ENCODE results near the gene CALML6.
A peak's percentile ranks its signal among the peaks of the same experiment; 100 is the strongest.

The CALML6 gene

DNA sequence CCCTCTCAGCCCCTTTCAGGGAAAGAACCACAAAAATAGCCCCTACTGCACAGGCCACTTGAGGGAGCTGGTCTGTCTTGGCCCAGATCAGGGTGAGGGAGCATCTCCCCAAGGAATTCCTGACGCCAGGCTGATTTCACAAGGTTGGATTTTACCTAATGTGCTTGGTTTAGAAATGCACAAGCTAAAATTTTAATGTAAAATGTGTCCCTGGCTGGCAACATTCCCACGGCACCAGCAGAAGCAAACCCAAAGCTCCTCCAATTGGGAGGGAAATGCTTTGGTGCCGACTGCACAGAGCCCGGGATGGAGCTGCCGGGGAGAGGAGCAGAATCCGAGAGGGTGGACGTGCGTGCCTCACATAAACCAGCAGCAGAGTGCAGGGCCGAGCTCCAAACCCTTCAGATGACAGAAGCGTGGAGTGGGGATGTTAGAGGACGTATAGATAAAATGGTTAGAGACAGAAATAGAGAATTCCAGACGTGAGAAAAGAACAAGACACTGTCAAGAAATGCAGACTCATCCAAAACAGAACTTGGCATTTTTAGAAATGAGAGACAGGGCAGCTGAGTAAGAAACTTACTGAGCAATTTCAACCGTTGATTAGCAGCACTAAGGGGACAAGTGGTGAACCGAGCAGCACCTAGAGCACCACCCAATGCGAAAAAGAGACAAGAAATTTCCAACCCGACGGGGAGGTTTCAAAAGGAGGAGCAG is 45.6 kb downstream of the CALML6 start:
- peak; percentile 41 for DNase-seq (ENCODE audit: low read depth)
- TF ChIP-seq, protein P1, sequence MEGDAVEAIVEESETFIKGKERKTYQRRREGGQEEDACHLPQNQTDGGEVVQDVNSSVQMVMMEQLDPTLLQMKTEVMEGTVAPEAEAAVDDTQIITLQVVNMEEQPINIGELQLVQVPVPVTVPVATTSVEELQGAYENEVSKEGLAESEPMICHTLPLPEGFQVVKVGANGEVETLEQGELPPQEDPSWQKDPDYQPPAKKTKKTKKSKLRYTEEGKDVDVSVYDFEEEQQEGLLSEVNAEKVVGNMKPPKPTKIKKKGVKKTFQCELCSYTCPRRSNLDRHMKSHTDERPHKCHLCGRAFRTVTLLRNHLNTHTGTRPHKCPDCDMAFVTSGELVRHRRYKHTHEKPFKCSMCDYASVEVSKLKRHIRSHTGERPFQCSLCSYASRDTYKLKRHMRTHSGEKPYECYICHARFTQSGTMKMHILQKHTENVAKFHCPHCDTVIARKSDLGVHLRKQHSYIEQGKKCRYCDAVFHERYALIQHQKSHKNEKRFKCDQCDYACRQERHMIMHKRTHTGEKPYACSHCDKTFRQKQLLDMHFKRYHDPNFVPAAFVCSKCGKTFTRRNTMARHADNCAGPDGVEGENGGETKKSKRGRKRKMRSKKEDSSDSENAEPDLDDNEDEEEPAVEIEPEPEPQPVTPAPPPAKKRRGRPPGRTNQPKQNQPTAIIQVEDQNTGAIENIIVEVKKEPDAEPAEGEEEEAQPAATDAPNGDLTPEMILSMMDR (conservative IDR thresholded peaks at IDR 0.05; ENCODE audit: control insufficient read depth, insufficient read depth, low read depth, low read length) = no peak
- H3K4me3 ChIP-seq (ENCODE audit: control insufficient read depth, low read depth, low read length) = no peak overlapping the region

DNA sequence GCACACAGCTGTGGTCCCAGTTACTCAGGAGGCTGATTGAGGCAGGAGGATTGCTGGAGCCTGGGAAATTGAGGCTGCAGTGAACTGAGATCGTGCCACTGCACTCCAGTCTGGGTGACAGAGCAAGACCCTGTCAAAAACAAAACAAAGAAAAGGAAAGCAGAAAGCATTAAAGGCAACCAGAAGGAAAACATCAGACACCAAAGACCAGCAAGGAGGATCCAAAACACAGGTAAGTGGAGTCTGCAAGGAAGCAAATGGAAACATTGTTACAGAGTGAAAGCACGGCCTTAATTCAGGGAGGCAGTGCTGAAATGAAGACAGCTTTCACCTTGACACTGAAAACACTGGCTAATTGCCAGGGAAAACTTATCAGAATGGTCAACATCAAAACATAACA is 47.7 kb downstream of the CALML6 start:
- no peak overlapping the region for H3K4me3 ChIP-seq (ENCODE audit: control insufficient read depth, low read depth, low read length)
- TF ChIP-seq, protein P1 (conservative IDR thresholded peaks at IDR 0.05; ENCODE audit: control insufficient read depth, insufficient read depth, low read depth, low read length) = no peak
- no peak for DNase-seq (ENCODE audit: low read depth)

DNA sequence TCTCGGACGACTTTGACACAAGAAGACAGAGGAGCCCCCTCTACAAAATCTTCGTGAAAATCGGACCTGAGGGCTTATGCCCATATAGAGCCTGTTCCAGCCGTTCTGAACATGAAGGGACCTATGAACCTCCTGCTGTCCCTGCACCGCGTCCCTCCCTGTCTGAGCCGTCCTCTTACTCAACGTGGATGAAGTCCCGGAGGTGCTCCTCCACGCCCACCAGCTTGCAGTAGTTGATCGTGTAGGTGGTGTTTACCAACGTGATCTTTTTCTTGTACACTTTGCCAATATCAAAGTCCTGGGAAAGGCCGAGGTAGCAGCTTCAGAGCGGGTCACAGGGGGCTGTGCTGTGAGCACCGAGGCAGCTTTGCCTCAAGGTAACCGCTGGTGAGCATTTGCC is 48.5 kb downstream of the CALML6 start:
- H3K4me3 ChIP-seq (ENCODE audit: control insufficient read depth, low read depth, low read length) = no peak overlapping the region
- DNase-seq (ENCODE audit: low read depth) = no peak
- TF ChIP-seq, protein P1 (conservative IDR thresholded peaks at IDR 0.05; ENCODE audit: control insufficient read depth, insufficient read depth, low read depth, low read length) = no peak

DNA sequence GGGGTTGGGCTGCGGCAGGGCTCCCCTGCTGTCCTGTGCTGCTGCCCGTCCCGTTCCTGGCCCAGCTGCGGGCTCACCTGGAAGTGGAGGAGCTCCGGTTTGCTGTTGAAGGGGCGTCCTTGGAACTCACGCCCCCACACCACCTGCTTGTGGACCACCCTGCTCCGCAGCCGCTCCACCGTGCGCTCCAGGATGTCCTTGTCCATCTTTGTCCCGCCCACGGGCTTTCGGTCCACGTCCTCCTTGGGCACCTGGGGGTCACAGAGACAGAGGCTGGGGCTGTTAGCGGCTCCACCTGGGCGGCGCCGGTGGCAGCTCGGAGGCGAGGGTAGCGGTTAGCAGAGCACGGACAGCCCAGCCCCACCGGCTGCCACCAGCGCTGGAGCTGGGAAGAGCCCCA is 49.8 kb downstream of the CALML6 start:
- TF ChIP-seq, protein P1 (conservative IDR thresholded peaks at IDR 0.05; ENCODE audit: control insufficient read depth, insufficient read depth, low read depth, low read length) = no peak
- DNase-seq (ENCODE audit: low read depth) = no peak
- H3K4me3 ChIP-seq (ENCODE audit: control insufficient read depth, low read depth, low read length) = no peak overlapping the region

DNA sequence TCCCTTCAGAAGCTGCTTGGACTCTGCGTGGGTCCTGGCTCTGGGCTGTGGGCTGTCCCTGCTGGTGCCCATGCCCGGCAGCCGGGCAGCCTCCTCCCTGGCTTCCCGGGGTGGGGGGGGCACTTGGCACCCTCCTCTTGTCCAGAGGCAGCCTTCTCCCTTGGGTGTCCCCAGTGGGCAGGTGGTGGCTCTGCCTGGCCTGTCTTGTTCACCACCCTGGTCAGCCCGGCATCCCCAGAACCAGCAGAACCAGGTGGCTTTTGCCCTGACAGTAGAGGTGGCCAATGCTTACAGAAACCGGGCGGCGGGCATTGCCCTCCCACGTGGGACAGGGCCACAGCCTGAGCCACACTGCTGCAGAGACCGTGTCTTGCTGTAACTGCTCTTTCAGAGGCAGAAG is 50.5 kb downstream of the CALML6 start:
- no peak overlapping the region for H3K4me3 ChIP-seq (ENCODE audit: control insufficient read depth, low read depth, low read length)
- TF ChIP-seq, protein P1 (conservative IDR thresholded peaks at IDR 0.05; ENCODE audit: control insufficient read depth, insufficient read depth, low read depth, low read length) = no peak
- DNase-seq (ENCODE audit: low read depth) = no peak

DNA sequence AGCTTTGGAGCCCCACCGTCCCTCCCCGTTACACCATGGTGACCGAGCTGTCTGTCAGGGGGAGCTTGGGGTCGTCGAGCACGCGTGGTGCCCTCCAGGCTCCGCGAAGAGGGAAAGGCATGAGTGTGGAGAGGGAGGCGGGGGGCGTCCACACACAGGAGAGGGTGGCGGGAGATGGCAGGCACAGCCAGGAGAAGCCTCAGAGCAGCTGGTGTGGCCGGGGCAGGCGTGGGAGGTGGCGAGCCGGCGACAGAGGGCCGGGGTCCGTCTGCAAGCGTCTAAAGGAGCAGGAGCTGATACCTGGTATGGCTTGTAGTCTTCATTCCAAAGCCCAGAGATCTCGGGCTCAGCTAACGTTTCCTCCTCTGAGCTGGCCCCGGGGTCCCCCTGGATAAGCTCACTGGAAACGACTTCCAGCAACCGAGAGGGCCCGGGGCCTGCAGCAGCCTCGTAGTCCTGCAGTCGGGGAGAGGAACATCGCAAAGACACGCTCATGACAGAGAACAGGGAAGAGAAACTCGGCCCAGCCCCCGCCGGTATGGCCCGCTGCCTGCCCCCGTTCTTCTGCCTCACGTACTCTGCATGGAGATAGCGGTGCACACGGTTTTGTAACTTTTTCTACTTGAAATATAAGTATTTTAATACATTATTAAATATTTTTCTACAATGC is 51.1 kb downstream of the CALML6 start:
- DNase-seq (ENCODE audit: low read depth) = no peak
- H3K4me3 ChIP-seq (ENCODE audit: control insufficient read depth, low read depth, low read length) = no peak overlapping the region
- TF ChIP-seq, protein P1 (conservative IDR thresholded peaks at IDR 0.05; ENCODE audit: control insufficient read depth, insufficient read depth, low read depth, low read length) = no peak
